ENCODE results near the gene SDCBP2. TPM values are rescaled to one million over a fixed set of nuclear protein-coding genes. Genes with fewer than 3 reads are reported as not detected.

SDCBP2 gene
- total RNA-seq, 1 donor from 2014 or later = 1.6 TPM

DNA sequence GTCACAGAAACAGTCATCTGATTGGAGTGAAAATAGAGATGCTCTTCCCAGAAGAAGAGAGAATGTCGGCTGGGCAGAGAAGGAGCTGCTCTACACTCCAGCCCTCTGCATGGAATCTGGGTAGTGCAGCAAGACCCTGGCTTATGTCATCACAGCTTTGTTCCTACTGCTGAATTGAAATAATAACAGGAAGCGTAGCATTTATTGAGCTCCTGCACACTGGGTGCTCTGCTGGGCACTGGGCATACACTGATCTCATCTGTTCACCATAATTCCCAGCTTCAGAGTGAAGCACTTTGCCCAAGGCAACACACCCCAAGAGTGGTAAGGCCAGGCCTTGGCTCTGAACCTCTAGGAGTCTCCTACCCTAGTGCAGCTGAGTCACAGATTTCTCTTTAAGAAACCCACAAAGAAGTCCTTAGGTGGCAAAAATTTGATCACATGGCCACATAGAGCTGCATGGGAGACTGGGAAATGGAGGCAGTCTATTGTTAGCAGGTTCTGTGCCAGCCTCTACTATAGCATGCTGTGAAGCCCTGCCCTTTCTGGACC lies 3.9 kb upstream of the SDCBP2 start:
- Mint-ChIP-seq H3K4me3 (no peak overlapping the region), H3K4me1 (peaks cover 3% of the 10 kb centered on the region), H3K9me3 (no peaks in the 10 kb centered on the region), H3K27ac (no peak overlapping the region), H3K27me3 (ENCODE audit: insufficient read depth, low read depth) (no peaks in the 10 kb centered on the region), H3K36me3 (peaks cover 13% of the 10 kb centered on the region)
- TF ChIP-seq EZH2phosphoT487 (IDR thresholded peaks at IDR 0.05) (no peak), EZH2 (IDR thresholded peaks at IDR 0.05) (no peak)
- TF ChIP-seq, protein P1, sequence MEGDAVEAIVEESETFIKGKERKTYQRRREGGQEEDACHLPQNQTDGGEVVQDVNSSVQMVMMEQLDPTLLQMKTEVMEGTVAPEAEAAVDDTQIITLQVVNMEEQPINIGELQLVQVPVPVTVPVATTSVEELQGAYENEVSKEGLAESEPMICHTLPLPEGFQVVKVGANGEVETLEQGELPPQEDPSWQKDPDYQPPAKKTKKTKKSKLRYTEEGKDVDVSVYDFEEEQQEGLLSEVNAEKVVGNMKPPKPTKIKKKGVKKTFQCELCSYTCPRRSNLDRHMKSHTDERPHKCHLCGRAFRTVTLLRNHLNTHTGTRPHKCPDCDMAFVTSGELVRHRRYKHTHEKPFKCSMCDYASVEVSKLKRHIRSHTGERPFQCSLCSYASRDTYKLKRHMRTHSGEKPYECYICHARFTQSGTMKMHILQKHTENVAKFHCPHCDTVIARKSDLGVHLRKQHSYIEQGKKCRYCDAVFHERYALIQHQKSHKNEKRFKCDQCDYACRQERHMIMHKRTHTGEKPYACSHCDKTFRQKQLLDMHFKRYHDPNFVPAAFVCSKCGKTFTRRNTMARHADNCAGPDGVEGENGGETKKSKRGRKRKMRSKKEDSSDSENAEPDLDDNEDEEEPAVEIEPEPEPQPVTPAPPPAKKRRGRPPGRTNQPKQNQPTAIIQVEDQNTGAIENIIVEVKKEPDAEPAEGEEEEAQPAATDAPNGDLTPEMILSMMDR (IDR thresholded peaks at IDR 0.05) = no peak
- H3K4me1 ChIP-seq = no peaks in the 10 kb centered on the region
- DNase-seq (ENCODE audit: low spot score) = no peak
- H3K79me2 ChIP-seq (ENCODE audit: low read depth) = peaks cover 46% of the 10 kb centered on the region
- no peak overlapping the region for H2AFZ ChIP-seq (replicated peaks)
- H3K9ac ChIP-seq = no peak overlapping the region
- no peaks in the 10 kb centered on the region for H3K27me3 ChIP-seq
- no peak overlapping the region for H3K27ac ChIP-seq
- H4K20me1 ChIP-seq (ENCODE audit: low read depth) = peaks cover 61% of the 10 kb centered on the region
- H3K9me3 ChIP-seq (ENCODE audit: low read depth) = no peaks in the 10 kb centered on the region
- H3K4me2 ChIP-seq = no peak overlapping the region
- H3K36me3 ChIP-seq = no peaks in the 10 kb centered on the region
- no peaks in the 10 kb centered on the region for H3F3A ChIP-seq (ENCODE audit: low read depth)
- H3K4me3 ChIP-seq = no peak overlapping the region

DNA sequence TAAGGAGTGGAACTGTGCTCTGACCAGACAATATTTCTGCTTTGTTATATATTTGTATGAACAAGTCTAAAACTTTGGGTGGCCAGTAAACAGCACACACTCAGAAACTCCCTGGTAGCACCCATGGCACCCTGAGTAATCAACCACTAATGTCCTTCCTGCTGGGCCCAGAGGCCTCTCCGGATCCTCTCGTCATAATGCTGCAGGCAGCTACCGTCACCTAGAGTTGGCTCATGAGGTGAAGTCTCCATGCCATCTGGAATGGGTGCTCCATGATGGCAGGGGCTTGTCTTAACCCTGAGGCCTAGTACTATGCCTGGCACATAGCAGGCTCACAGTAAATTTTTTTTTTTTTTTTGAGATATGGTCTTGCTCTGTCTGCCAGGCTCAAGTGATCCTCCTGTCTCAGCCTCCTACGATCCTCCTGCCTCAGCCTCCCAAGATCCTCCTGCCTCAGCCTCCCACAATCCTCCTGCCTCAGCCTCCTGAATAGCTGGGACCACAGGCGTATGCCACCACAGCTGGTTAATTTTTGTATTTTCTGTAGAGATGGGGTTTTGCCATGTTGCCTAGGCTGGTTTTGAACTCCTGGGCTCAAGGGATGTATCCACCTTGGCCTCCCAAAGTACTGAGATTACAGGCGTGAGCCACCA lies 3.0 kb upstream of the SDCBP2 start:
- H4K20me1 ChIP-seq (ENCODE audit: low read depth) = peaks cover 64% of the 10 kb centered on the region
- no peaks in the 10 kb centered on the region for H3K9me3 ChIP-seq (ENCODE audit: low read depth)
- peaks cover 13% of the 10 kb centered on the region for H3K36me3 Mint-ChIP-seq
- no peak overlapping the region for H3K9ac ChIP-seq
- peaks cover 55% of the 10 kb centered on the region for H3K79me2 ChIP-seq (ENCODE audit: low read depth)
- no peak overlapping the region for H2AFZ ChIP-seq (replicated peaks)
- no peak overlapping the region for H3K4me3 Mint-ChIP-seq
- no peak overlapping the region for H3K4me3 ChIP-seq
- TF ChIP-seq EZH2 (IDR thresholded peaks at IDR 0.05) (no peak), EZH2phosphoT487 (IDR thresholded peaks at IDR 0.05) (no peak)
- TF ChIP-seq, protein P1 (IDR thresholded peaks at IDR 0.05) = no peak
- H3K9me3 Mint-ChIP-seq = no peaks in the 10 kb centered on the region
- H3K4me2 ChIP-seq = no peak overlapping the region
- H3K27ac ChIP-seq = no peak overlapping the region
- H3K4me1 ChIP-seq = no peaks in the 10 kb centered on the region
- no peaks in the 10 kb centered on the region for H3K27me3 Mint-ChIP-seq (ENCODE audit: insufficient read depth, low read depth)
- H3K36me3 ChIP-seq = no peaks in the 10 kb centered on the region
- peaks cover 12% of the 10 kb centered on the region for H3K4me1 Mint-ChIP-seq
- no peak for DNase-seq (ENCODE audit: low spot score)
- no peaks in the 10 kb centered on the region for H3K27me3 ChIP-seq
- no peaks in the 10 kb centered on the region for H3F3A ChIP-seq (ENCODE audit: low read depth)
- no peak overlapping the region for H3K27ac Mint-ChIP-seq

DNA sequence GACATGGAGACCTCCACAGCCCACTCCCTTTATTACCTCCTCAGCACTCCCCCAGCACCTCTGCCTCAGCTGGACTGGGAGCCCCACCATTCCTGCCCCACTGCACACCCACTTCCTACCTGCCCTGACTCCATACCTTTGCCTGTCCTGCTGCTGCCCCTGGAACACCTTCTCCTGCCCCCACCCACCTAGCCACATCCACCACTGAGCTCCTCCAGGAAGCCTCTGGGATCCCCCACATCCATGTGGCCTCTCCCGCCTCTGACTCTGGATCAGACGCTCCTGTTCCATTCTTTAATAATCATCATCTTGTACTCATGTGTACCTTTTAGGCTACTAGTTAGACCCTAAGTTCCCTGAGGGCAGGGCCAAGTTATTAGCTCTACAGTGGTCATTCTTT lies 2.2 kb upstream of the SDCBP2 start:
- H3K4me3 Mint-ChIP-seq = no peak overlapping the region
- Histone ChIP-seq H3K9ac (no peak overlapping the region), H3K9me3 (ENCODE audit: low read depth) (no peaks in the 10 kb centered on the region), H4K20me1 (ENCODE audit: low read depth) (peaks cover 69% of the 10 kb centered on the region), H3K79me2 (ENCODE audit: low read depth) (peaks cover 64% of the 10 kb centered on the region), H2AFZ (replicated peaks) (no peak overlapping the region), H3K4me2 (no peak overlapping the region), H3F3A (ENCODE audit: low read depth) (no peaks in the 10 kb centered on the region), H3K27me3 (no peaks in the 10 kb centered on the region), H3K36me3 (no peaks in the 10 kb centered on the region), H3K4me3 (no peak overlapping the region), H3K4me1 (peaks cover 4% of the 10 kb centered on the region), H3K27ac (no peak overlapping the region)
- DNase-seq (ENCODE audit: low spot score) = no peak
- TF ChIP-seq, protein P1 (IDR thresholded peaks at IDR 0.05) = no peak
- TF ChIP-seq EZH2 (IDR thresholded peaks at IDR 0.05) (no peak), EZH2phosphoT487 (IDR thresholded peaks at IDR 0.05) (no peak)
- no peaks in the 10 kb centered on the region for H3K27me3 Mint-ChIP-seq (ENCODE audit: insufficient read depth, low read depth)
- H3K9me3 Mint-ChIP-seq = no peaks in the 10 kb centered on the region
- H3K36me3 Mint-ChIP-seq = peaks cover 13% of the 10 kb centered on the region
- no peak overlapping the region for H3K27ac Mint-ChIP-seq
- H3K4me1 Mint-ChIP-seq = peaks cover 13% of the 10 kb centered on the region

All from neural progenitor cell (in vitro differentiated cells).